ENCODE data around the gene MBLAC1.

Gene MBLAC1

GRCh38 chr7:100176096-100177044 lies 49.6 kb downstream of the MBLAC1 start:
- peak overlapping the region; percentile 64 for H3K4me2 ChIP-seq (ENCODE audit: low read length, poor library complexity, severe bottlenecking)
- H4K91ac ChIP-seq (ENCODE audit: low read length), result no peak overlapping the region
- H3K27ac ChIP-seq (ENCODE audit: low read length, poor library complexity, severe bottlenecking), result no peak overlapping the region
- H3K9ac ChIP-seq (ENCODE audit: low read length), result peak overlapping the region; percentile 78
- H2BK15ac ChIP-seq (ENCODE audit: low read depth, poor library complexity, severe bottlenecking), result no peak overlapping the region
- H3K4me1 ChIP-seq (ENCODE audit: control insufficient read depth, insufficient read depth, low read depth, low read length), result peaks cover 13% of the 10 kb centered on the region
- no peak overlapping the region for H2AK5ac ChIP-seq (ENCODE audit: low read length, severe bottlenecking)
- H2BK5ac ChIP-seq (ENCODE audit: low read depth, low read length, poor library complexity, severe bottlenecking), result no peak overlapping the region
- no peak overlapping the region for H3K18ac ChIP-seq (ENCODE audit: low read depth in 1 of 2, low read length in 2 of 2)
- no peak overlapping the region for H2AFZ ChIP-seq (ENCODE audit: low read depth, low read length)
- no peak overlapping the region for H3K23ac ChIP-seq (ENCODE audit: low read length in 2 of 2)
- no peak for DNase-seq
- H3K14ac ChIP-seq (ENCODE audit: low read length in 2 of 2), result no peak overlapping the region
- peak overlapping the region in 1 of 2 experiments; percentile 19 for H3K4ac ChIP-seq (ENCODE audit: low read depth in 1 of 2, low read length in 2 of 2)
- peaks cover 17 to 23% of the 10 kb centered on the region in 2 experiments for H3K27me3 ChIP-seq (ENCODE audit: control insufficient read depth in 1 of 2, insufficient read depth in 1 of 2, low read length in 2 of 2)
- peaks cover 4% of the 10 kb centered on the region for H3K79me1 ChIP-seq (replicated peaks; ENCODE audit: low read length, poor library complexity, severe bottlenecking)
- H4K8ac ChIP-seq (ENCODE audit: low read length), result no peak overlapping the region
- no peak overlapping the region for H2BK120ac ChIP-seq (ENCODE audit: low read depth, low read length)
- peaks cover 0 to 16% of the 10 kb centered on the region in 2 experiments for H3K36me3 ChIP-seq (ENCODE audit: control insufficient read depth in 1 of 2, insufficient read depth in 2 of 2, low read depth in 1 of 2, low read length in 2 of 2)
- H3K9me3 ChIP-seq (ENCODE audit: control insufficient read depth, low read length), result no peaks in the 10 kb centered on the region
- no peak overlapping the region for H2BK12ac ChIP-seq (ENCODE audit: low read length in 2 of 2)
- H3K4me3 ChIP-seq (ENCODE audit: insufficient read depth in 1 of 2, low read depth in 1 of 2, low read length in 2 of 2), result peak overlapping the region; percentile 64 to 80
- 56% methylated on average over 11 of the region's 14 CpGs for WGBS

- 20% methylated on average over 78 of the region's 78 CpGs for WGBS
Measured at GRCh38 chr7:100177045-100178001, 50.6 kb downstream of the MBLAC1 start, which contains the start of the genes GPC2 and STAG3. Gene GPC2 (minus strand): TSS chr7:100177381. CDS start chr7:100177199, 182 bp downstream. Gene STAG3 (plus strand): TSS chr7:100177918. CDS start chr7:100180557, 2,639 bp downstream.

More at GRCh38 chr7:100177045-100178001, 50.6 kb downstream of the MBLAC1 start, which contains the start of the genes GPC2 and STAG3:
- Histone ChIP-seq H3K4me1 (ENCODE audit: control insufficient read depth, insufficient read depth, low read depth, low read length) (peaks cover 7% of the 10 kb centered on the region), H2BK15ac (ENCODE audit: low read depth, poor library complexity, severe bottlenecking) (peak within 1 kb of the TSS; percentile 94), H3K4ac (ENCODE audit: low read depth in 1 of 2, low read length in 2 of 2) (peak within 1 kb of the TSS in 1 of 2 experiments; percentile 19), H2BK120ac (ENCODE audit: low read depth, low read length) (no peak within 1 kb of the TSS), H3K4me2 (ENCODE audit: low read length, poor library complexity, severe bottlenecking) (peak within 1 kb of the TSS; percentile 64), H2BK12ac (ENCODE audit: low read length in 2 of 2) (no peak within 1 kb of the TSS), H3K36me3 (ENCODE audit: control insufficient read depth in 1 of 2, insufficient read depth in 2 of 2, low read depth in 1 of 2, low read length in 2 of 2) (peaks cover 0 to 16% of the 10 kb centered on the region in 2 experiments), H3K14ac (ENCODE audit: low read length in 2 of 2) (no peak within 1 kb of the TSS), H3K27me3 (ENCODE audit: control insufficient read depth in 1 of 2, insufficient read depth in 1 of 2, low read length in 2 of 2) (peaks cover 13 to 17% of the 10 kb centered on the region in 2 experiments), H3K23ac (ENCODE audit: low read length in 2 of 2) (no peak within 1 kb of the TSS), H3K18ac (ENCODE audit: low read depth in 1 of 2, low read length in 2 of 2) (peak within 1 kb of the TSS; percentile 23 to 40), H2BK5ac (ENCODE audit: low read depth, low read length, poor library complexity, severe bottlenecking) (no peak within 1 kb of the TSS), H4K91ac (ENCODE audit: low read length) (no peak within 1 kb of the TSS), H3K9me3 (ENCODE audit: control insufficient read depth, low read length) (no peaks in the 10 kb centered on the region), H3K4me3 (ENCODE audit: insufficient read depth in 1 of 2, low read depth in 1 of 2, low read length in 2 of 2) (peak within 1 kb of the TSS; percentile 64 to 80), H3K9ac (ENCODE audit: low read length) (peak within 1 kb of the TSS; percentile 78), H3K27ac (ENCODE audit: low read length, poor library complexity, severe bottlenecking) (no peak within 1 kb of the TSS), H2AK5ac (ENCODE audit: low read length, severe bottlenecking) (no peak within 1 kb of the TSS), H3K79me1 (replicated peaks; ENCODE audit: low read length, poor library complexity, severe bottlenecking) (peaks cover 4% of the 10 kb centered on the region), H2AFZ (ENCODE audit: low read depth, low read length) (peak within 1 kb of the TSS; percentile 80), H4K8ac (ENCODE audit: low read length) (peak within 1 kb of the TSS; percentile 5)
- DNase-seq, result peak; percentile 96

Small RNA genes within 50 kb of the gene (small RNA-seq; reads per million reads assigned to genes)
- gene MIR106B (ENCODE audit: low read depth) (1,441 reads per million, percentile 97 among the genes with 10 or more reads in this experiment), gene MIR25 (ENCODE audit: low read depth) (19,263 reads per million, percentile 100 among the genes with 10 or more reads in this experiment), gene MIR93 (ENCODE audit: low read depth) (6,356 reads per million, percentile 99 among the genes with 10 or more reads in this experiment)

Measured in mesenchymal stem cell (in vitro differentiated cells and primary cell).